ENCODE data around the gene LEF1.

DNA sequence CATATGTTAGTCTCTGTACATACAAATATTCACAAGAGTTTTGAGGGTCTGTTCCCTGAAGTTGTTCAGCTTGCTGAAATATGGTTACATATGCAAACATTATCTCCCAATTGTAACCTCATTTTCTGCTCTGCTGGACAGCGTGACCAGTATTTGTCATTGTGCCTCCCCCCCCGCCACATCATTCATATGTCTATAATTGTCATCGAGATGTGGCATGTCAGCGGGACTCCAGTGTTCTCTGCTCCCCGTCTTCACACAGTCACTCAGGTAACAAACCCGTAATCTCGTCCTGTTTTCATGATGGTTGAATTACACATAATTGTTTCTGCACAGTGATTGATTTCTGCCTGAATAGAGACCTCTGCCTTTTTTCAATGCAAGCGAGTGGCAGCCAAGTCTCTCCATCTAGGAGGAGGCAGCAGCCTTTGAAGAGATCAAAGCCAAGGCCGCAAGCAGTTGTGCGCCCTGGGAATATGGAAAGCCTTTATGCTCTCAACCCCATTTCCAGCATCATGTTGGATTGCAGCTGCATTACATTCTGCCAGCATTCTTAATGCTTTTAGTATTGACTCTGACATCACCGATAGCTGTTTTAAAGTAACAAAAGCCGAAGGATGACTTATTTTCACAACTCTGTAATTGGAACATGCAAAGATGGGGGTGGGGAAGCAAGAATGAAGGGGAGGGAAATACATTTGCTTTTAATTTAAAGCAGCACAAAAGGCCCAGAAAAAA is 27.4 kb downstream of the LEF1 start:
- no peak for TF ChIP-seq CTCF (IDR thresholded peaks at IDR 0.05)
- TF ChIP-seq REST (IDR thresholded peaks at IDR 0.05; ENCODE audit: insufficient read depth in 1 of 2, low read depth in 2 of 2, low read length in 1 of 2): no peak
